ENCODE measurements around the gene SERPING1.

Gene SERPING1

DNA sequence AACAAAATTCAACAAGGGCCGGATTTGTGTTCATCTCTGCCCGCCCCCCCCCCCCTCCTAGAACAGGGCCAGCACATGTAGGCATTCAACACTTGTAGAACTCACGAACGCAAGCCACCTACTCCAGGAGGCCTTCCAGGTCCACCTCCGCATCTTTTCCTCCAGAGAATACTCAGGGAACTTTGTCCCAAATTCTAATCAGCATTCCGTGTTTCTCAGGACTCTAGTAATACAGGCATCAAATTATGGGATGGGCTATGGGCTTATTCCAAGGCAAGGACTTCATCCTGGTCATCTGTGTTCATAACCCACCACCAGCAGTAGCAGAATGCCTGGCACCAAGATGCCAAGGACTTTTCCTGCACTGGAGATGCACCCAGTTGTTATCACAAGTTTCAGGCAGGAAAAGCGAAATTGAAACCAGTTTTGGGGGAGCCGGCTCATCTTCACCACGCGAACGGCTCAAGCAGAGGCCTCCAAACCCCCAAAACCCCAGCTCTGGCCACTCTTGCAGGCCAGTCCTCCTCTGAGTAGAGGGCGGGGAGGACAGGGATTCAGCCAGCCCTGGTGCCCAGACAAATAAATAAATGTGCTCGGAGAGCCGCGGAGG is 30.5 kb upstream of the SERPING1 start:
- H3K27ac ChIP-seq (ENCODE audit: low read depth, low read length, poor library complexity, severe bottlenecking) = peak overlapping the region; percentile 9
- no peaks in the 10 kb centered on the region for H3K36me3 ChIP-seq (ENCODE audit: insufficient read depth, low read length)
- H3K27me3 ChIP-seq (ENCODE audit: insufficient read depth, low read length) = no peaks in the 10 kb centered on the region
- H3K9me2 ChIP-seq (ENCODE audit: low read depth, low read length) = no peaks in the 10 kb centered on the region
- H2AFZ ChIP-seq (ENCODE audit: low read length) = peak overlapping the region; percentile 84
- H3K4me1 ChIP-seq (ENCODE audit: insufficient read depth, low read length, severe bottlenecking) = peaks cover 16% of the 10 kb centered on the region
- peak overlapping the region; percentile 99 for H3K4me3 ChIP-seq (ENCODE audit: low read depth, low read length, poor library complexity, severe bottlenecking)
- H3K79me2 ChIP-seq (ENCODE audit: insufficient read depth, low read length) = no peaks in the 10 kb centered on the region
- H3K4me2 ChIP-seq (ENCODE audit: low read length) = peak overlapping the region; percentile 96
- H3K9me3 ChIP-seq (ENCODE audit: low read length) = no peaks in the 10 kb centered on the region
- no peak for TF ChIP-seq EZH2 (IDR thresholded peaks at IDR 0.05; ENCODE audit: borderline replicate concordance, low read length)
- TF ChIP-seq, protein P1, sequence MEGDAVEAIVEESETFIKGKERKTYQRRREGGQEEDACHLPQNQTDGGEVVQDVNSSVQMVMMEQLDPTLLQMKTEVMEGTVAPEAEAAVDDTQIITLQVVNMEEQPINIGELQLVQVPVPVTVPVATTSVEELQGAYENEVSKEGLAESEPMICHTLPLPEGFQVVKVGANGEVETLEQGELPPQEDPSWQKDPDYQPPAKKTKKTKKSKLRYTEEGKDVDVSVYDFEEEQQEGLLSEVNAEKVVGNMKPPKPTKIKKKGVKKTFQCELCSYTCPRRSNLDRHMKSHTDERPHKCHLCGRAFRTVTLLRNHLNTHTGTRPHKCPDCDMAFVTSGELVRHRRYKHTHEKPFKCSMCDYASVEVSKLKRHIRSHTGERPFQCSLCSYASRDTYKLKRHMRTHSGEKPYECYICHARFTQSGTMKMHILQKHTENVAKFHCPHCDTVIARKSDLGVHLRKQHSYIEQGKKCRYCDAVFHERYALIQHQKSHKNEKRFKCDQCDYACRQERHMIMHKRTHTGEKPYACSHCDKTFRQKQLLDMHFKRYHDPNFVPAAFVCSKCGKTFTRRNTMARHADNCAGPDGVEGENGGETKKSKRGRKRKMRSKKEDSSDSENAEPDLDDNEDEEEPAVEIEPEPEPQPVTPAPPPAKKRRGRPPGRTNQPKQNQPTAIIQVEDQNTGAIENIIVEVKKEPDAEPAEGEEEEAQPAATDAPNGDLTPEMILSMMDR (IDR thresholded peaks at IDR 0.05; ENCODE audit: low read length) = no peak
- no peaks in the 10 kb centered on the region for H3F3A ChIP-seq (ENCODE audit: insufficient read depth, low read length)
- H3K9ac ChIP-seq (ENCODE audit: low read length) = peak overlapping the region; percentile 96
- no peaks in the 10 kb centered on the region for H4K20me1 ChIP-seq (ENCODE audit: insufficient read depth, low read length)

DNA sequence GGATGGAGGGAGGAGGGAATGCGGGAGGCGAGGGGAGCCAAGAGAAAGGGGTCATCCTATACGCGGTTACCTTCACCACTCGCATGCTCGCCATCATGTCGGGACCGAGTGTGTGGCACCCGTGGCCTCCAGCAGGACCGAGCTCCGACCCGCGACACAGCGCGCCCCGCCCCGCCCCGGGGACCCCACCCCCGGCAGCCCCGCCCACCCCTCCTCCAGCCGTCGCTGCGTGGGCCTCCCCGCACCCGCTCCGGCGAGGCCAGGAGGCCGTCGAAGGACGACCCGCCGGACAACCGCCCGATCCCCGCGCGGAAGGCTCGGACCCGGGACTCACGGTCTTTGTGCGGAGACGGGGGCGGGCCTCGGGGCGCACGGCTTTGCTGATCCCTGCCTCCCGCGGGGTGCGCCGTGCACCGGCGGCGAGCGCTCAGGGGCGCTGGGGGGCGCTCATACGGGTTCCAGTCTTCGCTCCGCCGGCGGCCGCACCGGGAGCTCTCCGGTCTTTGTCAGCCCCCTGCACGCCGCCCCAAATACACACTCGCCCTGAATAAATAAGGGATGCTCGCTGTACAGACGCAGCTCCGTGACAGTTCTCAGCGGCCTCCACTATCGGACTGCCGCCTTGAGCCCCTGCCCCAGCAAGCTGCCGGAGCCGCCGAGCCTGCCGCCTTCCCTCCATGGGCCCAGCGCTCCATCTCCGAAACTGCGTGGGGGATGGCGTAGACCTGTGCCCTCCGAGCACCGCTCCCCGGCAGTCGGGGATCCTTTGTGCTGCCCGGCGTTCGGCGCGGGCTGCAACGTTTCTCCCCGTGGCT is 29.8 kb upstream of the SERPING1 start, which contains the start of gene UBE2L6:
TSS of gene UBE2L6 (minus strand) at position 158 of the 815 bp plus-strand sequence. CDS start at position 97, 61 bp downstream.
- Histone ChIP-seq H2AFZ (ENCODE audit: low read length) (peak within 1 kb of the TSS; percentile 84), H3K4me2 (ENCODE audit: low read length) (peak within 1 kb of the TSS; percentile 96), H3K27ac (ENCODE audit: low read depth, low read length, poor library complexity, severe bottlenecking) (peak within 1 kb of the TSS; percentile 56), H3K79me2 (ENCODE audit: insufficient read depth, low read length) (no peaks in the 10 kb centered on the region), H3K27me3 (ENCODE audit: insufficient read depth, low read length) (no peaks in the 10 kb centered on the region), H3K4me3 (ENCODE audit: low read depth, low read length, poor library complexity, severe bottlenecking) (peak within 1 kb of the TSS; percentile 99), H3K9me2 (ENCODE audit: low read depth, low read length) (no peaks in the 10 kb centered on the region), H3K9me3 (ENCODE audit: low read length) (no peaks in the 10 kb centered on the region), H3K9ac (ENCODE audit: low read length) (peak within 1 kb of the TSS; percentile 96), H3K4me1 (ENCODE audit: insufficient read depth, low read length, severe bottlenecking) (peaks cover 16% of the 10 kb centered on the region), H3K36me3 (ENCODE audit: insufficient read depth, low read length) (no peaks in the 10 kb centered on the region), H3F3A (ENCODE audit: insufficient read depth, low read length) (no peaks in the 10 kb centered on the region), H4K20me1 (ENCODE audit: insufficient read depth, low read length) (no peaks in the 10 kb centered on the region)
- TF ChIP-seq, protein P1 (IDR thresholded peaks at IDR 0.05; ENCODE audit: low read length) = no peak; the same call in 1 of the 2 replicates
- TF ChIP-seq EZH2 (IDR thresholded peaks at IDR 0.05; ENCODE audit: borderline replicate concordance, low read length) = no peak

DNA sequence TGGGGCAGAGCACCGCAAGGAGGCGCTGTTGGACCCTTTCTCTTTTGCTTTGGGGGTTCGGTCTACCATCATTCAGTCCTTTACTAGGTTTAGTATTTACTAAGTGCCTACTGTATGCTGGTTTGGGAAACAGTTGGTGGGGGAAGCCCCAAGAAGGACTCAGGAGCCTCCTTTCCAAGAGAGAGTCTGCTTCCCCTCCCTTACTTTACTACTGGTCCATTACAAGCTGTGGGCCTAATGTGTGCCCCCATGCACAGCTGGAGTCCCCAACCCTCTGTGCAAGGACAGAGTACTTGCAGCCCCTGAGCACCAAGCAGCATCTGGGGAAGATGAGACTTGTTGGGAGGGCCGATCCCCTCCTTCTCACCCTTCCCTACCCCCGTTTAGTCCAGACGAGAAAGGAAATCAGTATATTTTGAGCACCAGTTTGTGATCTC is 29.1 kb upstream of the SERPING1 start:
- Histone ChIP-seq H3F3A (ENCODE audit: insufficient read depth, low read length) (no peaks in the 10 kb centered on the region), H3K4me1 (ENCODE audit: insufficient read depth, low read length, severe bottlenecking) (peaks cover 16% of the 10 kb centered on the region), H2AFZ (ENCODE audit: low read length) (no peak overlapping the region), H3K36me3 (ENCODE audit: insufficient read depth, low read length) (no peaks in the 10 kb centered on the region), H3K79me2 (ENCODE audit: insufficient read depth, low read length) (no peaks in the 10 kb centered on the region), H3K9me2 (ENCODE audit: low read depth, low read length) (no peaks in the 10 kb centered on the region), H4K20me1 (ENCODE audit: insufficient read depth, low read length) (no peaks in the 10 kb centered on the region), H3K4me3 (ENCODE audit: low read depth, low read length, poor library complexity, severe bottlenecking) (peak overlapping the region; percentile 99), H3K27ac (ENCODE audit: low read depth, low read length, poor library complexity, severe bottlenecking) (no peak overlapping the region), H3K27me3 (ENCODE audit: insufficient read depth, low read length) (no peaks in the 10 kb centered on the region), H3K4me2 (ENCODE audit: low read length) (peak overlapping the region; percentile 96), H3K9me3 (ENCODE audit: low read length) (no peaks in the 10 kb centered on the region), H3K9ac (ENCODE audit: low read length) (peak overlapping the region; percentile 96)
- TF ChIP-seq, protein P1 (IDR thresholded peaks at IDR 0.05; ENCODE audit: low read length) = peak; percentile 94; the same call in 1 of the 2 replicates
- TF ChIP-seq EZH2 (IDR thresholded peaks at IDR 0.05; ENCODE audit: borderline replicate concordance, low read length) = no peak

All from OCI-LY1 (cell line).